Left ventricle myocardium inferior (tissue), 1 donor: Measurements from ENCODE around the gene SEMA6B. TPM values are rescaled to one million over a fixed set of nuclear protein-coding genes. Genes with fewer than 3 reads are reported as not detected.

Source experiments
- DNase-seq: peaks from one replicate; pipeline ENCODE4 v3.0.0-alpha.2; 2020
- H3K27ac ChIP-seq: fragments of 200-600 bp; replicated peaks from 2 replicates; pipeline ENCODE4 v1.8.0; 2021
- H3K27me3 ChIP-seq: fragments of 200-600 bp; 2 replicates; pipeline ENCODE4 v1.8.0; 2021; ENCODE audit warnings: low read depth
- H3K36me3 ChIP-seq: fragments of 200-600 bp; 2 replicates; pipeline ENCODE4 v1.8.0; 2021
- H3K4me1 ChIP-seq: fragments of 200-600 bp; 2 replicates; pipeline ENCODE4 v1.8.0; 2021
- H3K4me3 ChIP-seq: fragments of 200-600 bp; 2 replicates; pipeline ENCODE4 v1.8.0; 2021; ENCODE audit warnings: mild to moderate bottlenecking, moderate library complexity
- H3K9me3 ChIP-seq: fragments of 200-600 bp; replicated peaks from 2 replicates; pipeline ENCODE4 v1.8.0; 2021
- intact Hi-C: fragments of 100-400 bp; cut with micrococcal nuclease; formaldehyde crosslinking; loops from one replicate; pipeline ENCODE4 v1.11.0; 2022
- total RNA-seq: library from RNA; stranded (reverse); fragmentation: NEBNext Ultra II Directional; extraction: Animal tissue kit (Norgen Biotek cat#: 25700); gene quantifications from one replicate; pipeline ENCODE4 v1.2.1, GENCODE V29; 2021
- TF ChIP-seq, protein P1 (sequence below): fragments of 200-600 bp; IDR thresholded peaks from 2 replicates; pipeline ENCODE4 v1.8.0; 2021; ENCODE audit warnings: antibody characterized with exemption, mild to moderate bottlenecking, borderline replicate concordance
- donor health status: DM: no; HTN: yes; CAD: no; lungs with severe emphysema.

SEMA6B gene
- total RNA-seq, 1 donor from 2014 or later = 7.2 TPM

DNA sequence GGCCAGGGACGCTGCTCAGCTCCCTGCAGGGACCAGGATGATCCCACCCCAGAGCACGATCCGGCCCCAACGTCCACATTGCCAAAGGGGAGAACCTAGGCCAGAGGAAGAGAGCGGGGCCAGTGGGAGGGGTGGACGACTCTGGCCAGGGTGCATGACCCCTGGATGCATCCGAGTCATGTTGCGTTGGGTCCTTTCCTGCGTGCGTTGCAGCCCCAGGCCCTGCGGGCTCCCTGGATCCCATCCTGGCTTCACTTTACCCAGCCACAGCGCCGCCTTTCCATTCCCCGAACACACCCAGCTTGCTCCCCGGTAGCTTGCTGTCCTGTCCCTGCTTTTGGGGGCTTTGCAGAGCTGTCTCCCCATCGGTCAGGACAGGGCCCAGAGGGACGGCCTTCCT lies 51.7 kb downstream of the SEMA6B start:
- intact Hi-C loops = no loop called here
- H3K36me3 ChIP-seq = peaks cover 54% of the 10 kb centered on the region
- no peaks in the 10 kb centered on the region for H3K9me3 ChIP-seq
- DNase-seq = no peak
- no peaks in the 10 kb centered on the region for H3K27me3 ChIP-seq
- H3K4me3 ChIP-seq = peak overlapping the region; percentile 2
- TF ChIP-seq, protein P1, sequence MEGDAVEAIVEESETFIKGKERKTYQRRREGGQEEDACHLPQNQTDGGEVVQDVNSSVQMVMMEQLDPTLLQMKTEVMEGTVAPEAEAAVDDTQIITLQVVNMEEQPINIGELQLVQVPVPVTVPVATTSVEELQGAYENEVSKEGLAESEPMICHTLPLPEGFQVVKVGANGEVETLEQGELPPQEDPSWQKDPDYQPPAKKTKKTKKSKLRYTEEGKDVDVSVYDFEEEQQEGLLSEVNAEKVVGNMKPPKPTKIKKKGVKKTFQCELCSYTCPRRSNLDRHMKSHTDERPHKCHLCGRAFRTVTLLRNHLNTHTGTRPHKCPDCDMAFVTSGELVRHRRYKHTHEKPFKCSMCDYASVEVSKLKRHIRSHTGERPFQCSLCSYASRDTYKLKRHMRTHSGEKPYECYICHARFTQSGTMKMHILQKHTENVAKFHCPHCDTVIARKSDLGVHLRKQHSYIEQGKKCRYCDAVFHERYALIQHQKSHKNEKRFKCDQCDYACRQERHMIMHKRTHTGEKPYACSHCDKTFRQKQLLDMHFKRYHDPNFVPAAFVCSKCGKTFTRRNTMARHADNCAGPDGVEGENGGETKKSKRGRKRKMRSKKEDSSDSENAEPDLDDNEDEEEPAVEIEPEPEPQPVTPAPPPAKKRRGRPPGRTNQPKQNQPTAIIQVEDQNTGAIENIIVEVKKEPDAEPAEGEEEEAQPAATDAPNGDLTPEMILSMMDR = no peak
- no peak overlapping the region for H3K27ac ChIP-seq
- H3K4me1 ChIP-seq = peaks cover 57% of the 10 kb centered on the region

DNA sequence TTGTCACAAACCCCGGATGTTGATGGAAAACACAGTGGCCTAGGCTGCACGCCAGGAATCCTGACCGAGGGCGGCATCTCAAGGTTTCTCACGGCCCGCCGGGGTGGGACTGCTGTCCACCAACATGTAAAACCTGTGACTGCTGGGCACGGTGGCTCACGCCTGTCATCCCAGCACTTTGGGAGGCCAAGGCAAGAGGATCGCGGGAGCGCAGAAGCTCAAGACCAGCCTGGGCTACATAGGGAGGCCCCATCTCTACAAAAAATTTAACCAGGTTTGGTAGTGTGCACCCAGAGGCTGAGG lies 52.4 kb downstream of the SEMA6B start:
- H3K4me1 ChIP-seq = peaks cover 57% of the 10 kb centered on the region

DNA sequence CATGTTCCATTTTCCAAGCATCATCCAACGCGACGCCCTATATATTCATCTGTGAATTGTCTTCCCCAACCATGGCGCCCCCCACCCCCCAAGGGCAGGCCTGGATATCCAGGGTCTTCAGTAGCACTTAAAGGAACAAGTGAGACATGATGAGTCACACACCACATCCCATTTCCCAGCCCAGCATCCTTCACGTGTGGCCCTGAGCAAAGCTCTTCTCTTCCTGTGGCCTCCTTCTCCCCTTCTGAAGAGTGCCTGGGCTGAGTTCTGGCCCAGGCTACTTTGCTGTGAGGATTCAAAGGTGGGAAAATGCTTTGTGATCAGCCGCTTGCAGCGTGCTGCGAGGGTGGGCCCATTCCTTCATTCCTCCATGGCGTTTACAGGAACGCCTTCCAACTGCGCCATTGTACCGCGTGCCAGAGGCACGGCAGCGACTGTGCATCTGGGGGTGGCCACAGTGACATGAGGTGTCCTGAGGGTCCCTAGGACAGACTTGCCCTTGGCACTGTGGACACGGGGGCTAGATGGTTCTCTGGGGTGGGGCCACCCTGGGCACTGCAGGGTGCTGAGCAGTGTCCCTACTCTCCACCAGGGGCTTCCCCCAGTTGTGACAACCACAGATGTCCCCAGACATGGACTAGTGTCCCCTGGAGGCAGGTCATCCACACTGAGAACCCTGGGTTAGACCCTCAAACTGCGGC lies 52.9 kb downstream of the SEMA6B start:
- Histone ChIP-seq H3K27me3 (no peaks in the 10 kb centered on the region), H3K36me3 (peaks cover 66% of the 10 kb centered on the region), H3K4me1 (peaks cover 53% of the 10 kb centered on the region), H3K4me3 (no peak overlapping the region), H3K27ac (peak overlapping the region; percentile 23), H3K9me3 (no peaks in the 10 kb centered on the region)
- TF ChIP-seq, protein P1 = no peak
- intact Hi-C loops = no loop called here
- no peak for DNase-seq

More for the DNA sequence above, 52.4 kb downstream of the SEMA6B start:
- intact Hi-C loops = no loop called here
- H3K36me3 ChIP-seq = peaks cover 61% of the 10 kb centered on the region
- no peak for DNase-seq
- no peak overlapping the region for H3K4me3 ChIP-seq
- no peaks in the 10 kb centered on the region for H3K9me3 ChIP-seq
- TF ChIP-seq, protein P1 = no peak
- H3K27me3 ChIP-seq = no peaks in the 10 kb centered on the region
- H3K27ac ChIP-seq = peak overlapping the region; percentile 23

DNA sequence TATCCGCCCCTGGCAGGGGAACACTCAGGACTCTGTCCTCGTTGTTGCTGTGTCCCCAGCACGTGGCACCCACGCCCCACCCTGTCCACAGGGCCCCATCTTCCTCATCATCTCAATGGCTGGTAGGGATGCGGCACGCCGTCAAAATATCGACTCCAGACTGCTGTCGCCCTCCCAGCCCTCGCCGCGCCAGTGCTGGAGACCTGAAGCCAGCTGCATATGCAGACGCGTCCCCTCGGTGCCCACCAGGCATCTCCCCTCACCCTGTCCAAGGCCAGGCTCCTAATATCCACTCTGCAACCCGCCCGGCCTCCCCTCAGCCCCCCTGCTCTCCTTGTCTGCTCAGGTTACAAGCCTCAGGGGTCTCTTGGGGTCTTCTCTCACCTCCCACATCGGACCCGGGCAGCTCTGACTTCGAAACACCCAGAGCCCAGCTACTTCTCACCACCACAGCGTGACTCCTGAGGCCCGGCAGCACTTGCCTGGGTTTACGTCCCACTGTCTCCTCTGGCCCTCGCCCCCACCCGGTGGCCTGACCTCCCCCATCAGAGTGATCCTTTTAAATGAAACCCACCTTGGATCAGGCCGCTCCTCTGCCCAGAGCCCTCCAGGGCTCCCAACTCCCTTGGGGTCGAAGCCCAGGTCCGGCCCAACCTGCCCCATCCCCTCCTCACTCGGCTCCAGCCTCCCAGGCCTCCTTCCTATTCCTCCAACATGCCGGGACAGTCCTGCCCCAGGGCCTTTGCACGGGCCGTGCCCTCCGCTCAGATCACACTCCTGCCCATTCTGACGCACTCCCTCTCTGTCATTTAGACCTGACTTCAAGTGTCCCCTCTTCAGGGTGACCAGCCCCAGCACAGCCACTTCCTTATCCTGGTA lies 53.7 kb downstream of the SEMA6B start:
- Histone ChIP-seq H3K27me3 (no peaks in the 10 kb centered on the region), H3K4me1 (peaks cover 48% of the 10 kb centered on the region), H3K27ac (peak overlapping the region; percentile 23), H3K4me3 (no peak overlapping the region), H3K9me3 (no peaks in the 10 kb centered on the region), H3K36me3 (peaks cover 74% of the 10 kb centered on the region)
- TF ChIP-seq, protein P1 = no peak
- DNase-seq = no peak
- intact Hi-C loops = no loop called here

DNA sequence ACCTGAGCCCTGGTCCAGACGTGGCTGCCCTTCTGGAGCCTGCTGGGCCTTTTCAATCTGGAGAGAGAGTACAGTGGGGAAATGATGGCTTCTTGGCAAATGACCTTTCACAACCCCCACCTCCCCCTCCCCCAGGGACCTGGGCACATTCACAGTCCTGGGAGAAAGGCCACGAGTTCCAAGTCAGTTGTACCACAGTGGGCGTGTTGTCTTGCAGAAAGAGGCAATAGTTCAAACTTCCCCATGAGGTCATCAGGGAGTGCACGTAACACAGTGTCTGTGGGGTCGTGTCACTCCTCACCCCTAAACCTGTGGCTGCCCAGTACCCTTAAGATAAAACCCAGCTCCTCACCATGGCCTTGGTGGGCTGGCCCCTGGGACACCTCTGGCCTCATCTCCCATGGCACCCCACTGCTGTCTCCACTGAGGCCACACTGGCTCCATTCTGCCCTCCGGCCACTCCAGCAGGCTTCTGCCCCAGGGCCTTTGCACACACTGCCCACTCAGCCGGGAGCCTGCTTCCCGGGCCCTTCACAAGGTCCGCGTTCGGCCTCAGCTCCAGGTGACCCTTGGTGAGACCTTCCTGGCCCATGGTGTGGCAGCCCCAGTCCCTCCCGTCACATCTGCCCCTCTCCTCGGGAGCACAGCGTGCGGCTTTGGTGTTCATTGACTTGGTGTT lies 54.5 kb downstream of the SEMA6B start:
- peaks cover 40% of the 10 kb centered on the region for H3K4me1 ChIP-seq
- DNase-seq = no peak
- H3K4me3 ChIP-seq = no peak overlapping the region
- no peaks in the 10 kb centered on the region for H3K27me3 ChIP-seq
- H3K36me3 ChIP-seq = peaks cover 79% of the 10 kb centered on the region
- intact Hi-C loops = no loop called here
- TF ChIP-seq, protein P1 = no peak
- H3K9me3 ChIP-seq = no peaks in the 10 kb centered on the region
- H3K27ac ChIP-seq = peak overlapping the region; percentile 12
